Measurements from ENCODE around the gene MEAF6.

DNA sequence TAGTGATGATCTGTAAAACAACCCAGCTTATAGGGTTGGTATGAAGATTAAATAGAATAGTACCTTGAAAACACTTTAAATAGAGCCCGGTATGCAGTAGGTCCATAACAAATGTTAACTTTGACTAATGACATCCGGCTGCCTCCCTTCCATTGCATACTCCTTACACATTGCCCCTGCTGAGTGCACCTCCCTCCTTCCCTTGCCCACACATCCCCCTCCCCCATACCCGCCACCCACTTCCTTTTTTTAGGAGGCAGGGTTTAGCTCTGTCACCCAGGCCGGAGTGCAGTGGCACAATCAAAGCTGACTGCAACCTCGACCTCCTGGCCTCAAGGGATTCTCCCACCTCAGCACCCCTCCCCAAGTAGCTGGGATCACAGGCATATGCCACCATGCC lies 64.6 kb downstream of the MEAF6 start:
- TF ChIP-seq, protein P1, sequence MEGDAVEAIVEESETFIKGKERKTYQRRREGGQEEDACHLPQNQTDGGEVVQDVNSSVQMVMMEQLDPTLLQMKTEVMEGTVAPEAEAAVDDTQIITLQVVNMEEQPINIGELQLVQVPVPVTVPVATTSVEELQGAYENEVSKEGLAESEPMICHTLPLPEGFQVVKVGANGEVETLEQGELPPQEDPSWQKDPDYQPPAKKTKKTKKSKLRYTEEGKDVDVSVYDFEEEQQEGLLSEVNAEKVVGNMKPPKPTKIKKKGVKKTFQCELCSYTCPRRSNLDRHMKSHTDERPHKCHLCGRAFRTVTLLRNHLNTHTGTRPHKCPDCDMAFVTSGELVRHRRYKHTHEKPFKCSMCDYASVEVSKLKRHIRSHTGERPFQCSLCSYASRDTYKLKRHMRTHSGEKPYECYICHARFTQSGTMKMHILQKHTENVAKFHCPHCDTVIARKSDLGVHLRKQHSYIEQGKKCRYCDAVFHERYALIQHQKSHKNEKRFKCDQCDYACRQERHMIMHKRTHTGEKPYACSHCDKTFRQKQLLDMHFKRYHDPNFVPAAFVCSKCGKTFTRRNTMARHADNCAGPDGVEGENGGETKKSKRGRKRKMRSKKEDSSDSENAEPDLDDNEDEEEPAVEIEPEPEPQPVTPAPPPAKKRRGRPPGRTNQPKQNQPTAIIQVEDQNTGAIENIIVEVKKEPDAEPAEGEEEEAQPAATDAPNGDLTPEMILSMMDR (IDR thresholded peaks at IDR 0.05): no peak
- TF ChIP-seq POLR2A (IDR thresholded peaks at IDR 0.05): no peak
